Stomach (tissue), 9 donors: ENCODE data around the gene AP4B1. TPM values are rescaled to one million over a fixed set of nuclear protein-coding genes. Genes with fewer than 3 reads are reported as not detected.

Experiments used
- DNase-seq, 2 donors: peaks; one replicate each; pipeline versions ENCODE4 v3.0.0 to v3.0.0-alpha.2; 2013 to 2019
- H3K27ac ChIP-seq, 5 donors: fragments of 200-600 bp in 4 of 5; sonication (generic) in 4 of 5; one replicate each; pipeline ENCODE4 v1.5.1; 2013 to 2019; ENCODE audit warnings: mild to moderate bottlenecking in 1 of 5, moderate library complexity in 1 of 5
- H3K27me3 ChIP-seq, 3 donors: fragments of 200-600 bp; sonication (generic); one replicate each; pipeline ENCODE4 v1.5.1; 2017 to 2019; ENCODE audit warnings: mixed run types in 1 of 3
- H3K36me3 ChIP-seq, 4 donors: fragments of 200-600 bp; sonication (generic); 1 replicate in 3 of 4; 2 replicates in 1 of 4; pipeline ENCODE4 v1.5.1; 2016 to 2019
- H3K4me1 ChIP-seq, 4 donors: fragments of 200-600 bp; sonication (generic); one replicate each; pipeline ENCODE4 v1.5.1; 2016 to 2019
- H3K4me3 ChIP-seq, 4 donors: fragments of 200-600 bp; sonication (generic) in 3 of 4; one replicate each; pipeline ENCODE4 v1.5.1; 2016 to 2019; ENCODE audit warnings: mild to moderate bottlenecking in 1 of 4
- H3K9me3 ChIP-seq, 4 donors: fragments of 200-600 bp; sonication (generic); one replicate each; pipeline ENCODE4 v1.5.1; 2016 to 2019
- EP300 ChIP-seq: sonication (generic); formaldehyde crosslinking; IDR thresholded peaks from one replicate; pipeline ENCODE4 v1.6.1; 2017; ENCODE audit warnings: antibody characterized with exemption
- POLR2A ChIP-seq, 4 donors: fragments of 450-650 bp; IDR thresholded peaks; one replicate each; pipeline ENCODE4 v1.6.1; 2016; ENCODE audit warnings: antibody characterized with exemption in 4 of 4, control low read depth in 2 of 4, mild to moderate bottlenecking in 1 of 4, moderate library complexity in 1 of 4
- POLR2AphosphoS5 ChIP-seq, 3 donors: sonication (generic); formaldehyde crosslinking; IDR thresholded peaks; one replicate each; pipeline ENCODE4 v1.6.1; 2016; ENCODE audit warnings: antibody characterized with exemption in 3 of 3
- WGBS, 5 donors: extraction: QIAGEN DNeasy Blood & Tissue Kit in 3 of 5; methylation state at CpG; one replicate each; pipeline versions ENCODE4 v1.1.5 to v1.1.7; 2013 to 2018; 5-methylcytosine and 5-hydroxymethylcytosine counted together
- intact Hi-C: fragments of 100-400 bp; cut with DNase I; formaldehyde crosslinking; loops from one replicate; pipeline ENCODE4 v1.15.1; 2023; ENCODE audit warnings: low total_unique reads
- polyA plus RNA-seq, 3 donors: library from polyadenylated mRNA; stranded (reverse); fragments of 200-250 nt; gene quantifications; one replicate each; pipeline ENCODE4 v1.2.3, GENCODE V29; 2013
- total RNA-seq, 5 donors: library from RNA; depleted of rRNA; stranded (reverse); fragments of >200 nt; gene quantifications; one replicate each; pipeline versions ENCODE4 v1.1.0 to v1.2.3, GENCODE V29; 2014 to 2016
- TF ChIP-seq, protein P1 (sequence below), 7 experiments: fragments of 450-650 bp in 4 of 7; fragments of 200-600 bp in 3 of 7; sonication (generic) in 3 of 7; IDR thresholded peaks; one replicate each; pipeline ENCODE4 v1.5.1; 2016 to 2019; ENCODE audit warnings: antibody characterized with exemption in 7 of 7, control low read depth in 2 of 7, mild to moderate bottlenecking in 1 of 7
- donor health status: healthy with polysubstance abuse.
- donor health status: Bipolar disorder and iron deficiency.
- donor health status: healthy.

The AP4B1 gene
- total and polyA plus RNA-seq, 8 donors = 4.0 to 34.0 (median 11.7) TPM

GRCh38 chr1:113858418-113858817 lies 46.2 kb downstream of the AP4B1 start:
- no peaks in the 10 kb centered on the region for H3K27me3 ChIP-seq
- TF ChIP-seq EP300 (no peak), POLR2AphosphoS5 (IDR thresholded peaks at IDR 0.05) (no peak), POLR2A (IDR thresholded peaks at IDR 0.05) (no peak)
- TF ChIP-seq, protein P1, sequence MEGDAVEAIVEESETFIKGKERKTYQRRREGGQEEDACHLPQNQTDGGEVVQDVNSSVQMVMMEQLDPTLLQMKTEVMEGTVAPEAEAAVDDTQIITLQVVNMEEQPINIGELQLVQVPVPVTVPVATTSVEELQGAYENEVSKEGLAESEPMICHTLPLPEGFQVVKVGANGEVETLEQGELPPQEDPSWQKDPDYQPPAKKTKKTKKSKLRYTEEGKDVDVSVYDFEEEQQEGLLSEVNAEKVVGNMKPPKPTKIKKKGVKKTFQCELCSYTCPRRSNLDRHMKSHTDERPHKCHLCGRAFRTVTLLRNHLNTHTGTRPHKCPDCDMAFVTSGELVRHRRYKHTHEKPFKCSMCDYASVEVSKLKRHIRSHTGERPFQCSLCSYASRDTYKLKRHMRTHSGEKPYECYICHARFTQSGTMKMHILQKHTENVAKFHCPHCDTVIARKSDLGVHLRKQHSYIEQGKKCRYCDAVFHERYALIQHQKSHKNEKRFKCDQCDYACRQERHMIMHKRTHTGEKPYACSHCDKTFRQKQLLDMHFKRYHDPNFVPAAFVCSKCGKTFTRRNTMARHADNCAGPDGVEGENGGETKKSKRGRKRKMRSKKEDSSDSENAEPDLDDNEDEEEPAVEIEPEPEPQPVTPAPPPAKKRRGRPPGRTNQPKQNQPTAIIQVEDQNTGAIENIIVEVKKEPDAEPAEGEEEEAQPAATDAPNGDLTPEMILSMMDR (IDR thresholded peaks at IDR 0.05) = no peak
- no peak overlapping the region for H3K4me3 ChIP-seq
- no peak overlapping the region for H3K27ac ChIP-seq
- H3K36me3 ChIP-seq = peaks cover 0 to 5% (median 0%) of the 10 kb centered on the region in 4 donors
- WGBS, 5 donors = 82 to 93% (median 85%) methylated on average over 3 of the region's 3 CpGs
- no peaks in the 10 kb centered on the region for H3K9me3 ChIP-seq
- H3K4me1 ChIP-seq = peaks cover 0 to 28% (median 0%) of the 10 kb centered on the region in 4 donors
- no peak for DNase-seq
- intact Hi-C loops = no loop called here

- H3K9me3 ChIP-seq = no peaks in the 10 kb centered on the region
- peaks cover 0 to 5% (median 0%) of the 10 kb centered on the region in 4 donors for H3K36me3 ChIP-seq
- H3K4me3 ChIP-seq = no peak overlapping the region
- no peak overlapping the region for H3K27ac ChIP-seq
- whole genome bisulfite sequencing, 5 donors = 75 to 87% (median 81%) methylated on average over 3 of the region's 3 CpGs
- intact Hi-C loops = no loop called here
- peaks cover 0 to 28% (median 0%) of the 10 kb centered on the region in 4 donors for H3K4me1 ChIP-seq
- no peak for DNase-seq
- H3K27me3 ChIP-seq = no peaks in the 10 kb centered on the region
- TF ChIP-seq EP300 = no peak
- no peak for TF ChIP-seq POLR2A (IDR thresholded peaks at IDR 0.05)
- TF ChIP-seq, protein P1 (IDR thresholded peaks at IDR 0.05) = no peak
- no peak for TF ChIP-seq POLR2AphosphoS5 (IDR thresholded peaks at IDR 0.05)
Observed at GRCh38 chr1:113857776-113858175, 46.8 kb downstream of the AP4B1 start.

DNA sequence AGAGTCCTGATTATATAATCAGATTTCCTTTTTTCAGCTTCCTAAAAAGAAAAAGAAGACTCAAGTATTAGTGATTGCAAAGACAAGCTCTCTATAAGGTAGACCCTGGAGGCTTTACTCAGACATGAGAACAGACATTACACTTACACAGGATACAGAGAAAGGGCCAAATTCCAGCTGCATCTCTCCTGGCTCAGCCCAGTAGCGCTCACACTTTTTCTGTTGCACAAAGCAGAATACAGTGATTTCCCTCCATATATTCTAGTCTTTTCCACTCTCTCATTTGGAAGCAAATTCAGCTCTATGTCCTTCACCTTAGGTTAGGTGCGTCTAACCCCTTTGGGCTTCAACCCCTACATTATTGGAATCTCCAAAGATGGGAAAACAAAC lies 48.2 kb downstream of the AP4B1 start:
- no peak overlapping the region for H3K4me3 ChIP-seq
- H3K9me3 ChIP-seq = no peaks in the 10 kb centered on the region
- intact Hi-C loops = no loop called here
- H3K27me3 ChIP-seq = no peaks in the 10 kb centered on the region
- TF ChIP-seq POLR2A (IDR thresholded peaks at IDR 0.05) (no peak), EP300 (no peak), POLR2AphosphoS5 (IDR thresholded peaks at IDR 0.05) (no peak)
- TF ChIP-seq, protein P1 (IDR thresholded peaks at IDR 0.05) = no peak
- H3K36me3 ChIP-seq = peaks cover 0 to 8% (median 0%) of the 10 kb centered on the region in 4 donors
- H3K4me1 ChIP-seq = peaks cover 0 to 26% (median 0%) of the 10 kb centered on the region in 4 donors
- H3K27ac ChIP-seq = no peak overlapping the region
- 94 to 98% (median 97%) methylated on average over 2 of the region's 2 CpGs for WGBS, 5 donors
- no peak for DNase-seq

GRCh38 chr1:113855630-113856400 lies 48.8 kb downstream of the AP4B1 start:
- Histone ChIP-seq H3K4me3 (no peak overlapping the region), H3K9me3 (no peaks in the 10 kb centered on the region), H3K27ac (no peak overlapping the region), H3K36me3 (peaks cover 0 to 8% (median 0%) of the 10 kb centered on the region in 4 donors), H3K27me3 (no peaks in the 10 kb centered on the region), H3K4me1 (peaks cover 0 to 20% (median 0%) of the 10 kb centered on the region in 4 donors)
- 84 to 94% (median 85%) methylated on average over 4 of the region's 4 CpGs for WGBS, 5 donors
- intact Hi-C loops = no loop called here
- TF ChIP-seq POLR2AphosphoS5 (IDR thresholded peaks at IDR 0.05) (no peak), POLR2A (IDR thresholded peaks at IDR 0.05) (no peak), EP300 (no peak)
- TF ChIP-seq, protein P1 (IDR thresholded peaks at IDR 0.05) = no peak
- no peak for DNase-seq
